Posterior cingulate gyrus (tissue), 11 donors: ENCODE results near the gene MRPL41.
"Not testable (repeated sequence)": the region's sequence is repeated elsewhere in the genome, so short reads cannot be mapped to it uniquely, and the experiment has no call there.

ENCODE experiments used
- DNase-seq, 10 donors: peaks; one replicate each; pipeline versions ENCODE4 v3.0.0 to v3.0.0-alpha.2; 2020 to 2021; ENCODE audit warnings: mixed read lengths in 3 of 10
- intact Hi-C: fragments of 100-400 bp; cut with DNase I; formaldehyde crosslinking; loops from one replicate; pipeline ENCODE4 v1.15.1; 2023

MRPL41 gene

DNA sequence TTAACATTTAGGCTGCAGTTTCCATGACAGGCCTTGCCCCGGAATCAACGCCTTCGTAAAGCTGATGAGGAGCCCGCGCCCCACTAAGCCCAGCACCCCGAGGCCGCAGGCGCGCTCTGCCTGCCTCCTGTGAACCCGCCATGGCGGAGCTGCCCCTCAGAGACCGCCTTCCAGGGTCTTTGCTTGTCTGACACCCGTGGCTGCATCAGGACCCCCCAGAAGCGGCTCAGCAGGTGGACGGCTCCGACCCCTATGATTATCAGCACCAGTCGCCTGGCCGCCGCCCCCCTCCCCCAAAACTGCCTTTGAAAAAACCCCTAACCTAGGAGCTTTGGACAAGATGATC is 27.6 kb downstream of the MRPL41 start:
- intact Hi-C loops: loop anchor here (5.0 kb wide), 1 partner anchor 38 kb away; the partner anchor contains the start of gene EHMT1

DNA sequence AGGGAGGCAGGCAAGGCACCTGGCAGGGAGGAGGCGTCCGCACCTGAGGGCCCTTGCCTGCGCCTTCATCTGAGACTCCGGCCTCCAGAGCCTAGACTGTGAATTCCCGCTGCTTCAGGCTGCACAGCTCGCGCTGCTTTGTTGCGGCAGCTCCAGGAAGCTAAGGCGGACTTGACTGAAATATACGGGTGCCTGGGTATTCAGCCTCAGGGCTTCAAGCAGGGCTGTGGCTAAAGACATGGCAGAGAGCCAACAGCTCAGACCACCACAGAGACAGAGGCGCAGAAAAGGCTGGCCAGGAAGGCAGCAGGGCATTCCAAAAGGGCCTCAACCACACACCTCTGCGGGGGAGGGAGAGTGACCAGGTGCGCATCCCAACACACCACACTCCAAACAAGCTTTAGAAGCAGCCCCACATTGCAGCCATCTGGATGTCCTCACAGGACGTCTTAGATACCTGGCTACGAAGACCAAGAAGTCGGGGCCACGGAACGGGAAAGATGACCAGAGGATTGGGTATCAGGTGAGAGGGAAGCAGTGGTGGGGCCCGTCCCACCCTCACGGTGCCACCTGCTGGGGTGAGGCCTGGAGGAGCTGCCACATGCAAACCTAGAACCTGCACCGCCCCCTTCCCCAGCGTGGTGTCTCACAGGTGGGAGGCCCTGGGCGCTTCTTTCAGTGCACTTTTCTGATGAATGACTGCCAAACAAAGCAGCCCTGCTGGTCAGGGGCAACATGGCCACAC is 28.7 kb downstream of the MRPL41 start:
- intact Hi-C loops: no loop called here
- no peak for DNase-seq

More for the DNA sequence above, 27.6 kb downstream of the MRPL41 start:
- peak in 1 of 10 donors; percentile 85 for DNase-seq

DNA sequence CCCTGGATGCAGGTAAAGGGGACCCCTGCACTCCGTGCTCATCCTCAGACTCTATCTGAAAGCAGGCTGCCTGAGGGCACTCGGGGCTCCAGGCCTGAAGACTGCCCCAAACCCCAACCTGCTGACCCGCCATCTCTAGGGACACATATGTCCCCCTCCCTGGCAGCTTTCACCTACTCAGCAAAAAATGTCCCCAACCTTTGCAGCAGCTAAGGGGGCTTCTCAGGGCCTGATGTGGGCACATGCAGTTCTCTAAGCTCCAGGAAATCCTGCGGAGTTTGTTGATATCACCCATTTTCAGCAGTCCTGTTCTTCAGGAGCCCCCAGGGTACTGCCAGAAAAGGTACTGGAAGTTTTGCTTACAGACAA is 29.3 kb downstream of the MRPL41 start:
- intact Hi-C loops: no loop called here
- DNase-seq: no peak

DNA sequence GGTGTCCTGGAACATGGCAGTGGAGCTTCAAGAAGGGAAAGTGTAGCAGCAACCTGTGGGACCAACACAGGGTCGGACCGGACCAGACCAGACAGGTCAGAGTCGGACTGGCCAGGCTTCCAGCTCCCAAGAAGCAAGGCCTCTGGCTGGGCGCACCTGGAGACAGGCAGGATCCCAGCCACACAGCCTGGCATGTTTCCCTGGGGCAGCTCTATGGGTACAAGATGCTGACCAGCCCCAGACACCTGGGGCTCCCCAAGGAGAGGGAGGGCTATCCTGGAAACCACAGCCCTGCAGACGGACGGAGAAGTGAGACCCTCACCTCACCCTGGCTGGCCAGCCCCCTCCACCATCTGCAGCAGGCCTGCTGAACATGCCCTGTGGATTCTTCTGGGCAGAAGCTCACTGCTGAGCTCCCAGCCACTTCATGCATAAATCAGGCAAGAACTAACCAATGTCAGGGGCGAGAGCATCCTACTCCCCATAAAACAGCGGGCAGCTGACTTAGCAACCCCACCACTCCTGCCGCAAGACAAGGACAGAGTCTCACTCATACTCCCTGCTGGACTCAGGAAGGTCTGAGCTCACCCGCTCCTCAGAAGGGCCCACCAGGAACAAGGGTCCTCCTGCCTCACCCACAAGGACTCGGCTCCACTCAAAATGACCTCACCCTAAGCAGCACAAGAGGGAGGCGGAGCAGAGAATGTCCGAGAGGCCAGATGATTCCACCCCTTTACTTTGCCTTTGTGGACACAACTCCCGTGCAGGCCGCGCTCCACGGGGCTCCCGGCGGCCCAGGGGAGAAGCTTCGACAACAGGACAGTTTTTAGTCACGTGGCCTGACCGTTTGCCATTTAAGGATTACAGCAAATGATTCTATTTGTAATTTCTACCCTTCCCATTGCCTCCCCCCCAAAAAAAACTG is 29.9 kb downstream of the MRPL41 start:
- no peak for DNase-seq
- intact Hi-C loops: no loop called here

DNA sequence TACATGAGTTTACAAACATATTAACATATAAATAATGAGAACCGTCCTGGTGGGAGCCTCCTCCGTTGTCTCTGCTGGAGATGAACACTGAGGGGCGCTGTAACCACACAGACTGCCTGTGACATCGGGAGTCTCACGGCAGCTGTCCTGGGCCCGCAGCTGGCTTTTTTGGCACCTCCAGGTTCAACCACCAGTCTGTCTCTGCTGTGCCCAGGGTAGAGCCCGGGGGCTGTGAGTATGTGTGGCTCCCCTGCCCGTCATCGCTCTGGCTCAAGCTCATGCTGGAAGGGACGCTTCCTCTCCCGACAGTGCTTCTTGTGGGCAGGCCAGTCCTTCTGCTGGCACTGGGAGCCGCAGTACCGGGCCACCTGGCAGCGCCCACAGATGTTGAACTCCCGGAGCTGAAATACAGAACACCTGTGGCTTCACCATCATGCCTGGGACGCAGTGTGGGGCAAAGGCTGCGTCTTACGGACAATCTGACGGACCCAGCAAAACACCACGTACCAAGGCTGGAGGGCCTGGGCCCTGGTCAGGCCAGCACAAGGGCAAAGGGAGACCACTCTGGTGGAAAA is 30.7 kb downstream of the MRPL41 start:
- peak in 1 of 10 donors; percentile 79 for DNase-seq
- intact Hi-C loops: no loop called here

- intact Hi-C loops: no loop called here
- no peak for DNase-seq
Observed at GRCh38 chr9:137583347-137583746, 31.7 kb downstream of the MRPL41 start.

DNA sequence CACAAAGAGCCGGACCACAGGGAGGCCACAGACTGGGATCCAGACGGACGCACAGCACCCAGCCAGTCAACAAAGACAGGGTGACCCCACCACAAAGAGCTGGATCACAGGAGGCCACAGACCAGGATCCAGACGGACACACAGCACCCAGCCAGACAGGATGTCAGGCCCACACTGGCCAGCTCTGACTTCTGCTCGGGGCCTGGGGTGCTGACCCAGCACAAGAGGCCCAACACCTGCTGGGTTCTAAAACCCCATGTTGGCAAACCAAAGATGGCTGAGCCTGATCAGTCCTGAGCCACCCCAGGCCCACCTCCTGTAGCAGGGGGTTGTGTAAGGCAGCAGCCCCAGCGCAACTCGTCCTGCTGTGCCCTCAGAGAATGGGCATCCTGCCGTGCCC is 32.3 kb downstream of the MRPL41 start:
- intact Hi-C loops: no loop called here
- no peak for DNase-seq

GRCh38 chr9:137586854-137587253 is 35.2 kb downstream of the MRPL41 start:
- intact Hi-C loops: no loop called here
- no peak for DNase-seq

GRCh38 chr9:137588311-137588710 is 36.6 kb downstream of the MRPL41 start:
- no peak for DNase-seq
- intact Hi-C loops: no loop called here

GRCh38 chr9:137588891-137589290 is 37.2 kb downstream of the MRPL41 start:
- DNase-seq: no peak
- intact Hi-C loops: no loop called here

- intact Hi-C loops: loop anchor here (2.0 kb wide), 1 partner anchor 15 kb away; the partner anchor contains the start of gene ARRDC1
- peak in 1 of 10 donors; percentile 86 for DNase-seq
Observed at GRCh38 chr9:137589441-137590122, 37.9 kb downstream of the MRPL41 start.

DNA sequence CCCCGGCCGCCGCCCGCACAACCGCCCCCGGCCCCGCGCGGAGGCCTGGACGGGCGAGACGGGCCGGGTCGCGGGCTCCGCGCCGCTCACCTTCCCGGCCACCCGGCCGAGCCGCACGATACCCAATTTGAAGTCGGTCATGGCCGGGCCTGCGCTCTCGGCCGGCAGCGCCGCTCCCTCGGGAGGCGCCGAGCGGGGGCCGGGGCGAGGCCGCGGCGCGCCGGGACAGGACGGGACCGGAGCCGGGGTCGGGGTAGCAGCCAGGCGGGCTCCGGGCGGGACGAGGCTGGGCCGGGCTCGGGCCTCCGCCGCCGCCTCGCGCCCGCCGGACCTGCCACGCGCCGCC is 38.4 kb downstream of the MRPL41 start:
- intact Hi-C loops: loop anchor here (2.0 kb wide), 1 partner anchor 15 kb away; the partner anchor contains the start of gene ARRDC1

GRCh38 chr9:137590469-137591383 is 39.0 kb downstream of the MRPL41 start, which contains the start of gene ZMYND19:
ZMYND19 (minus strand) TSS chr9:137590512; CDS start chr9:137590263, 249 bp downstream.
- peak; percentile 72 to 98 (median 77) for DNase-seq
- intact Hi-C loops: loop anchor here (2.0 kb wide), 1 partner anchor 14 kb away; the partner anchor contains the start of gene ARRDC1

More for the DNA sequence above, 38.4 kb downstream of the MRPL41 start:
- DNase-seq: no peak

DNA sequence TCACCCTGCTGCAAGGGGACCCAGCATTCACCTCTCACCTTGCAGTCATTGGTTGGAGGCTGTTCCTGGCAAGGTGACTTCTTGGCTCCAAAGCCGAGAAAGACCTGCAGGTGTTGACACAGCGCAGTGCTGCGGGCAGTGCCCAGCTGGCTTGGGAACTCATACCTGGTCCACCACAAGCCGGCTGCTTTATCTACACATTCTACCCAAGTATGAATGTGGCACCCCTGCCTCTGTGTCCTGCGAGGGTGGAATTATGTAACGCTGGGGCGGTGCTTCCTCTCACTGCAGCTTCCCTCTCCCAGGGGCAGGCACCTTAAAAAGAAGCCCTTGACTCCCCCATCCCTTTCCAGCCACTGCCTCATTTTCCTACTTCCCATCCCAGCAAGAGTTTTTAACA is 41.1 kb downstream of the MRPL41 start:
- intact Hi-C loops: no loop called here
- no peak for DNase-seq

DNA sequence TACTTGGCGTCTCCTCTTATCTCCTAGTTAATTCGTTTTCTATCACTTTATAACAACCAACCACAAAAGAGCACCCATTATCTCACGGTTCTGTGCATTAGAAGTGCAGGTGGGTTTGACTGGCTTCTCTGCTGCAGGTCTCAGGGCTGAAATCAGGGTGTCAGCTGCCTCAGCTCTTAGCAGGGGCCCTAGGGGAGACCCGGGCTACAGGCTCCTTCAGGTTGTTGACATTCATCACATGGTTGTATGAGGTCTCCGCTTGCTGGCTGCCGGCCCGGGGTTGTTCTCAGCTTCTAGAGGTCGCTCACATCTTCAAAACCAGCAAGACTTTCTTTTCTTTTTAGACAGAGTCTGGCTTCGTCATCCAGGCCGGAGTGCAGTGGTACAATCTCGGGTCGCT is 41.5 kb downstream of the MRPL41 start:
- DNase-seq: no peak
- intact Hi-C loops: no loop called here

DNA sequence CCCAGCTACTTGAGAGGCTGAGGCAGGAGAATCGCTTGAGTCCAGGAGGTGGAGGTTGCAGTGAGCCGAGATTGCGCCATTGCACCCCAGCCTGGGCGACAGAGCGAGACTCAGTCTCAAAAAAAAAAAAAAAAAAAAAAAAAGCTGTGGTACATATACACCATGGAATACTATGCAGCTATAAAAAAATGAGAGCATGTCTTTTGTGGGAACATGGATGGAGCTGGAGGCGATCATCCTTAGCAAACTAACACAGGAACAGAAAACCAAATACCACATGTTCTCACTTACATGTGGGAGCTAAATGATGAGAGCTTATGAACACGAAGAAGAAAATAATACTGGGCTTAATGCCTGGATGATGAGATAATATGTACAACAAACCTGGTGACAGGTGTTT is 44.9 kb downstream of the MRPL41 start:
- DNase-seq, intact Hi-C loops: not testable (repeated sequence)

GRCh38 chr9:137598943-137599342 is 47.3 kb downstream of the MRPL41 start:
- no peak for DNase-seq
- intact Hi-C loops: no loop called here
